ENCODE measurements around the gene CD44. TPM values are rescaled to one million over a fixed set of nuclear protein-coding genes. Genes with fewer than 3 reads are reported as not detected.
A peak's percentile ranks its signal among the peaks of the same experiment; 100 is the strongest.

Gene CD44
- total and polyA plus RNA-seq, 5 donors from 2014 or later, result 441 to 1,181 (median 497) TPM

GRCh38 chr11:35099278-35100012 lies 39.5 kb upstream of the CD44 start:
- H3K4me1 Mint-ChIP-seq, result peaks cover 7 to 26% (median 15%) of the 10 kb centered on the region in 4 donors

GRCh38 chr11:35100013-35100383 lies 39.0 kb upstream of the CD44 start:
- Mint-ChIP-seq H3K27ac (no peak overlapping the region), H3K36me3 (no peaks in the 10 kb centered on the region), H3K4me3 (no peak overlapping the region), H3K9me3 (peaks cover 0 to 8% (median 0%) of the 10 kb centered on the region in 7 donors), H3K4me1 (peaks cover 7 to 25% (median 13%) of the 10 kb centered on the region in 4 donors), H3K27me3 (no peaks in the 10 kb centered on the region)
- no peaks in the 10 kb centered on the region for H3K9me3 ChIP-seq (ENCODE audit: control insufficient read depth in 2 of 2, low read length in 2 of 2)
- DNase-seq (no peak), ATAC-seq (ENCODE audit: low read depth in 2 of 2) (no peak)
- no peaks in the 10 kb centered on the region for H3K4me1 ChIP-seq (ENCODE audit: control insufficient read depth, insufficient read depth, low read length, poor library complexity, severe bottlenecking)
- no peaks in the 10 kb centered on the region for H3K36me3 ChIP-seq (ENCODE audit: control insufficient read depth, insufficient read depth, low read length)
- no peaks in the 10 kb centered on the region for H3K27me3 ChIP-seq (ENCODE audit: control insufficient read depth, insufficient read depth, low read length)
- no peak overlapping the region for H3K27ac ChIP-seq (ENCODE audit: insufficient read depth, low read length, poor library complexity, severe bottlenecking)
- H3K4me3 ChIP-seq (ENCODE audit: low read depth, low read length), result no peak overlapping the region

More at GRCh38 chr11:35099278-35100012, 39.5 kb upstream of the CD44 start:
- H3K9me3 Mint-ChIP-seq, result peaks cover 0 to 8% (median 0%) of the 10 kb centered on the region in 7 donors
- no peak for ATAC-seq (ENCODE audit: low read depth in 2 of 2)
- no peak for DNase-seq
- Histone ChIP-seq H3K4me3 (ENCODE audit: low read depth, low read length) (no peak overlapping the region), H3K27me3 (ENCODE audit: control insufficient read depth, insufficient read depth, low read length) (no peaks in the 10 kb centered on the region), H3K36me3 (ENCODE audit: control insufficient read depth, insufficient read depth, low read length) (no peaks in the 10 kb centered on the region), H3K4me1 (ENCODE audit: control insufficient read depth, insufficient read depth, low read length, poor library complexity, severe bottlenecking) (no peaks in the 10 kb centered on the region), H3K27ac (ENCODE audit: insufficient read depth, low read length, poor library complexity, severe bottlenecking) (no peak overlapping the region), H3K9me3 (ENCODE audit: control insufficient read depth in 2 of 2, low read length in 2 of 2) (no peaks in the 10 kb centered on the region)
- no peaks in the 10 kb centered on the region for H3K36me3 Mint-ChIP-seq
- H3K27me3 Mint-ChIP-seq, result no peaks in the 10 kb centered on the region
- no peak overlapping the region for H3K27ac Mint-ChIP-seq
- H3K4me3 Mint-ChIP-seq, result no peak overlapping the region

- H3K27ac ChIP-seq (ENCODE audit: insufficient read depth, low read length, poor library complexity, severe bottlenecking), result no peak overlapping the region
- Mint-ChIP-seq H3K9me3 (peaks cover 0 to 2% (median 0%) of the 10 kb centered on the region in 7 donors), H3K4me3 (no peak overlapping the region), H3K27ac (no peak overlapping the region), H3K36me3 (no peaks in the 10 kb centered on the region), H3K4me1 (peaks cover 4 to 25% (median 13%) of the 10 kb centered on the region in 4 donors), H3K27me3 (no peaks in the 10 kb centered on the region)
- H3K4me3 ChIP-seq (ENCODE audit: low read depth, low read length), result no peak overlapping the region
- H3K36me3 ChIP-seq (ENCODE audit: control insufficient read depth, insufficient read depth, low read length), result no peaks in the 10 kb centered on the region
- no peak for ATAC-seq (ENCODE audit: low read depth in 2 of 2)
- H3K27me3 ChIP-seq (ENCODE audit: control insufficient read depth, insufficient read depth, low read length), result no peaks in the 10 kb centered on the region
- no peak for DNase-seq
- peaks cover 6% of the 10 kb centered on the region for H3K4me1 ChIP-seq (ENCODE audit: control insufficient read depth, insufficient read depth, low read length, poor library complexity, severe bottlenecking)
- no peaks in the 10 kb centered on the region for H3K9me3 ChIP-seq (ENCODE audit: control insufficient read depth in 2 of 2, low read length in 2 of 2)
Observed at GRCh38 chr11:35101223-35101622, 37.7 kb upstream of the CD44 start.

GRCh38 chr11:35102267-35102666 lies 36.7 kb upstream of the CD44 start:
- peaks cover 0 to 2% (median 0%) of the 10 kb centered on the region in 7 donors for H3K9me3 Mint-ChIP-seq
- no peak overlapping the region for H3K4me3 ChIP-seq (ENCODE audit: low read depth, low read length)
- H3K4me1 ChIP-seq (ENCODE audit: control insufficient read depth, insufficient read depth, low read length, poor library complexity, severe bottlenecking), result peaks cover 16% of the 10 kb centered on the region
- H3K27ac Mint-ChIP-seq, result no peak overlapping the region
- DNase-seq, result no peak
- no peaks in the 10 kb centered on the region for H3K9me3 ChIP-seq (ENCODE audit: control insufficient read depth in 2 of 2, low read length in 2 of 2)
- peaks cover 11 to 34% (median 22%) of the 10 kb centered on the region in 4 donors for H3K4me1 Mint-ChIP-seq
- H3K27me3 ChIP-seq (ENCODE audit: control insufficient read depth, insufficient read depth, low read length), result no peaks in the 10 kb centered on the region
- no peaks in the 10 kb centered on the region for H3K27me3 Mint-ChIP-seq
- no peaks in the 10 kb centered on the region for H3K36me3 Mint-ChIP-seq
- no peak for ATAC-seq (ENCODE audit: low read depth in 2 of 2)
- H3K27ac ChIP-seq (ENCODE audit: insufficient read depth, low read length, poor library complexity, severe bottlenecking), result no peak overlapping the region
- no peaks in the 10 kb centered on the region for H3K36me3 ChIP-seq (ENCODE audit: control insufficient read depth, insufficient read depth, low read length)
- H3K4me3 Mint-ChIP-seq, result no peak overlapping the region

- Histone ChIP-seq H3K4me1 (ENCODE audit: control insufficient read depth, insufficient read depth, low read length, poor library complexity, severe bottlenecking) (peaks cover 18% of the 10 kb centered on the region), H3K36me3 (ENCODE audit: control insufficient read depth, insufficient read depth, low read length) (no peaks in the 10 kb centered on the region), H3K27me3 (ENCODE audit: control insufficient read depth, insufficient read depth, low read length) (no peaks in the 10 kb centered on the region), H3K27ac (ENCODE audit: insufficient read depth, low read length, poor library complexity, severe bottlenecking) (no peak overlapping the region), H3K9me3 (ENCODE audit: control insufficient read depth in 2 of 2, low read length in 2 of 2) (no peaks in the 10 kb centered on the region), H3K4me3 (ENCODE audit: low read depth, low read length) (no peak overlapping the region)
- no peaks in the 10 kb centered on the region for H3K36me3 Mint-ChIP-seq
- H3K27me3 Mint-ChIP-seq, result no peaks in the 10 kb centered on the region
- peak overlapping the region in 1 of 3 donors; percentile 41 for H3K27ac Mint-ChIP-seq
- H3K4me1 Mint-ChIP-seq, result peaks cover 11 to 42% (median 22%) of the 10 kb centered on the region in 4 donors
- DNase-seq (no peak), ATAC-seq (ENCODE audit: low read depth in 2 of 2) (no peak)
- no peak overlapping the region for H3K4me3 Mint-ChIP-seq
- peaks cover 0 to under 1% (median 0%) of the 10 kb centered on the region in 7 donors for H3K9me3 Mint-ChIP-seq
Observed at GRCh38 chr11:35103366-35104208, 35.4 kb upstream of the CD44 start.

- Mint-ChIP-seq H3K4me1 (peaks cover 11 to 47% (median 24%) of the 10 kb centered on the region in 4 donors), H3K27me3 (no peaks in the 10 kb centered on the region), H3K36me3 (no peaks in the 10 kb centered on the region), H3K27ac (peak overlapping the region in 2 of 3 donors; percentile 18 to 81), H3K9me3 (peaks cover 0 to 1% (median 0%) of the 10 kb centered on the region in 7 donors), H3K4me3 (no peak overlapping the region)
- peaks cover 18% of the 10 kb centered on the region for H3K4me1 ChIP-seq (ENCODE audit: control insufficient read depth, insufficient read depth, low read length, poor library complexity, severe bottlenecking)
- no peak for DNase-seq
- no peaks in the 10 kb centered on the region for H3K9me3 ChIP-seq (ENCODE audit: control insufficient read depth in 2 of 2, low read length in 2 of 2)
- H3K36me3 ChIP-seq (ENCODE audit: control insufficient read depth, insufficient read depth, low read length), result no peaks in the 10 kb centered on the region
- no peaks in the 10 kb centered on the region for H3K27me3 ChIP-seq (ENCODE audit: control insufficient read depth, insufficient read depth, low read length)
- H3K4me3 ChIP-seq (ENCODE audit: low read depth, low read length), result no peak overlapping the region
- H3K27ac ChIP-seq (ENCODE audit: insufficient read depth, low read length, poor library complexity, severe bottlenecking), result no peak overlapping the region
- ATAC-seq (ENCODE audit: low read depth in 2 of 2), result no peak
Observed at GRCh38 chr11:35104655-35105054, 34.3 kb upstream of the CD44 start.

GRCh38 chr11:35105319-35106079 lies 33.5 kb upstream of the CD44 start:
- H3K27me3 ChIP-seq (ENCODE audit: control insufficient read depth, insufficient read depth, low read length), result no peaks in the 10 kb centered on the region
- no peak overlapping the region for H3K4me3 ChIP-seq (ENCODE audit: low read depth, low read length)
- H3K9me3 Mint-ChIP-seq, result peaks cover 0 to 1% (median 0%) of the 10 kb centered on the region in 7 donors
- H3K36me3 Mint-ChIP-seq, result no peaks in the 10 kb centered on the region
- H3K27ac ChIP-seq (ENCODE audit: insufficient read depth, low read length, poor library complexity, severe bottlenecking), result no peak overlapping the region
- DNase-seq (no peak), ATAC-seq (ENCODE audit: low read depth in 2 of 2) (no peak)
- H3K4me3 Mint-ChIP-seq, result no peak overlapping the region
- peaks cover 18% of the 10 kb centered on the region for H3K4me1 ChIP-seq (ENCODE audit: control insufficient read depth, insufficient read depth, low read length, poor library complexity, severe bottlenecking)
- no peaks in the 10 kb centered on the region for H3K9me3 ChIP-seq (ENCODE audit: control insufficient read depth in 2 of 2, low read length in 2 of 2)
- peaks cover 11 to 52% (median 24%) of the 10 kb centered on the region in 4 donors for H3K4me1 Mint-ChIP-seq
- peak overlapping the region in 2 of 3 donors; percentile 1 for H3K27ac Mint-ChIP-seq
- H3K27me3 Mint-ChIP-seq, result no peaks in the 10 kb centered on the region
- no peaks in the 10 kb centered on the region for H3K36me3 ChIP-seq (ENCODE audit: control insufficient read depth, insufficient read depth, low read length)

All from CD4-positive, CD25-positive, alpha-beta regulatory T cell (primary cell).